Embryonic facial prominence (tissue), 1 donor: ENCODE measurements around the gene ZNF740.
"Not testable (repeated sequence)": the region's sequence is repeated elsewhere in the genome, so short reads cannot be mapped to it uniquely, and the experiment has no call there.

Experiments used
- DNase-seq: peaks from one replicate; pipeline ENCODE4 v3.0.0-alpha.2; 2016; ENCODE audit errors: extremely low spot score

The ZNF740 gene

GRCh38 chr12:53194973-53195372, 14.5 kb downstream of the ZNF740 start:
- DNase-seq, result no peak

- no peak for DNase-seq
Measured at GRCh38 chr12:53195516-53196420, 15.2 kb downstream of the ZNF740 start.

- no peak for DNase-seq
Measured at GRCh38 chr12:53196486-53196885, 16.0 kb downstream of the ZNF740 start.

GRCh38 chr12:53197011-53197640, 16.6 kb downstream of the ZNF740 start:
- DNase-seq, result no peak

- DNase-seq, result no peak
Measured at GRCh38 chr12:53198486-53199110, 18.1 kb downstream of the ZNF740 start.

- no peak for DNase-seq
Measured at GRCh38 chr12:53199700-53200099, 19.2 kb downstream of the ZNF740 start.

GRCh38 chr12:53200107-53200457, 19.6 kb downstream of the ZNF740 start:
- no peak for DNase-seq

GRCh38 chr12:53200458-53201176, 20.1 kb downstream of the ZNF740 start:
- no peak for DNase-seq

- DNase-seq, result no peak
Measured at GRCh38 chr12:53201177-53201541, 20.6 kb downstream of the ZNF740 start.

- no peak for DNase-seq
Measured at GRCh38 chr12:53201639-53202038, 21.1 kb downstream of the ZNF740 start.

- not testable (repeated sequence) for DNase-seq
Measured at GRCh38 chr12:53202316-53202715, 21.8 kb downstream of the ZNF740 start.

GRCh38 chr12:53204351-53204750, 23.8 kb downstream of the ZNF740 start:
- no peak for DNase-seq

GRCh38 chr12:53205747-53206419, 25.4 kb downstream of the ZNF740 start:
- DNase-seq, result no peak

GRCh38 chr12:53207042-53207441, 26.5 kb downstream of the ZNF740 start, which contains the start of gene ITGB7:
ITGB7 (minus strand) TSS chr12:53207251; CDS start chr12:53200443, 6,808 bp downstream.
- no peak for DNase-seq

- DNase-seq, result no peak
Measured at GRCh38 chr12:53208435-53208834, 27.9 kb downstream of the ZNF740 start.

GRCh38 chr12:53208877-53209463, 28.4 kb downstream of the ZNF740 start:
- DNase-seq, result no peak

GRCh38 chr12:53210843-53211242, 30.3 kb downstream of the ZNF740 start:
- no peak for DNase-seq

- no peak for DNase-seq
Measured at GRCh38 chr12:53211476-53212381, 31.2 kb downstream of the ZNF740 start.

GRCh38 chr12:53212931-53213330, 32.4 kb downstream of the ZNF740 start:
- no peak for DNase-seq

GRCh38 chr12:53213348-53213747, 32.8 kb downstream of the ZNF740 start:
- DNase-seq, result peak; percentile 32
